Adrenal gland (tissue), 12 donors: ENCODE results near the gene RETREG1. TPM values are rescaled to one million over a fixed set of nuclear protein-coding genes. Genes with fewer than 3 reads are reported as not detected.

Experiments
- DNase-seq, 7 donors: peaks; one replicate each; pipeline ENCODE4 v3.0.0-alpha.2; 2019 to 2020
- H3K27ac ChIP-seq, 5 donors: fragments of 200-600 bp; sonication (generic) in 4 of 5; 1 replicate in 3 of 5; 2 replicates in 2 of 5; pipeline versions ENCODE4 v1.5.1 to v1.8.0; 2016 to 2020; ENCODE audit warnings: mild to moderate bottlenecking in 1 of 5
- H3K27me3 ChIP-seq: fragments of 200-600 bp; 2 replicates; pipeline ENCODE4 v1.8.0; 2021
- H3K36me3 ChIP-seq, 2 donors: fragments of 200-600 bp; replicated peaks in 1 of 2; 1 replicate in 1 of 2; 2 replicates in 1 of 2; pipeline versions ENCODE4 v1.5.1 to v1.8.0; 2018 to 2022
- H3K4me1 ChIP-seq, 2 donors: fragments of 200-600 bp; replicated peaks in 1 of 2; 1 replicate in 1 of 2; 2 replicates in 1 of 2; pipeline versions ENCODE4 v1.5.1 to v1.8.0; 2018 to 2021
- H3K4me3 ChIP-seq, 4 donors: fragments of 200-600 bp; sonication (generic) in 3 of 4; one replicate each; pipeline ENCODE4 v1.5.1; 2016 to 2018
- H3K9me3 ChIP-seq, 3 donors: fragments of 200-600 bp; sonication (generic) in 1 of 3; replicated peaks in 1 of 3; 1 replicate in 2 of 3; 2 replicates in 1 of 3; pipeline versions ENCODE4 v1.5.1 to v1.8.0; 2016 to 2021
- POLR2A ChIP-seq, 2 donors: fragments of 450-650 bp; IDR thresholded peaks; one replicate each; pipeline ENCODE4 v1.6.1; 2017; ENCODE audit warnings: antibody characterized with exemption in 2 of 2, mild to moderate bottlenecking in 2 of 2, moderate library complexity in 1 of 2
- WGBS, 4 donors: extraction: QIAGEN DNeasy Blood & Tissue Kit in 2 of 4; methylation state at CpG; one replicate each; pipeline versions ENCODE4 v1.1.5 to v1.1.7; 2013 to 2017; 5-methylcytosine and 5-hydroxymethylcytosine counted together
- intact Hi-C, 2 donors: fragments of 100-400 bp; cut with DNase I; formaldehyde crosslinking; loops; one replicate each; pipeline versions ENCODE4 v1.14.1 to v1.15.0; 2022 to 2023
- polyA plus RNA-seq, 3 donors: library from polyadenylated mRNA; stranded (reverse); fragments of 200-250 nt in 2 of 3; fragments of 350-450 nt in 1 of 3; fragmentation: Illumina TruSeq in 1 of 3; extraction: RNeasy Lipid Tissue Mini Kit (QIAGEN cat#74804) in 1 of 3; gene quantifications; one replicate each; pipeline ENCODE4 v1.2.3, GENCODE V29; 2013 to 2014
- total RNA-seq, 9 donors: library from RNA; depleted of rRNA in 4 of 9; stranded (reverse); fragments of >200 nt in 4 of 9; fragments of 120-200 nt in 1 of 9; fragmentation: NEBNext Ultra II Directional in 1 of 9; extraction: Animal tissue kit (Norgen Biotek cat#: 25700) in 1 of 9; gene quantifications; one replicate each; pipeline versions ENCODE4 v1.1.0 to v1.2.4, GENCODE V29; 2013 to 2023
- TF ChIP-seq, protein P1 (sequence below), 6 experiments: fragments of 450-650 bp in 4 of 6; fragments of 200-600 bp in 2 of 6; sonication (generic) in 1 of 6; IDR thresholded peaks; 1 replicate in 5 of 6; 2 replicates in 1 of 6; pipeline versions ENCODE4 v1.5.1 to v1.8.0; 2016 to 2021; ENCODE audit warnings: antibody characterized with exemption in 6 of 6, mild to moderate bottlenecking in 2 of 6, moderate library complexity in 1 of 6
- donor health status: healthy with polysubstance abuse.
- donor health status: Bipolar disorder and iron deficiency.
- donor health status: DM: yes; HTN: yes; CAD: no.
- donor health status: DM: no; HTN: no; CAD: no.
- donor health status: DM: no; HTN: no; CAD: no.
- donor health status: DM: yes; HTN: yes; CAD: no.

RETREG1 gene
- total and polyA plus RNA-seq, 12 donors = 0.06 to 5.9 (median 2.1) TPM

DNA sequence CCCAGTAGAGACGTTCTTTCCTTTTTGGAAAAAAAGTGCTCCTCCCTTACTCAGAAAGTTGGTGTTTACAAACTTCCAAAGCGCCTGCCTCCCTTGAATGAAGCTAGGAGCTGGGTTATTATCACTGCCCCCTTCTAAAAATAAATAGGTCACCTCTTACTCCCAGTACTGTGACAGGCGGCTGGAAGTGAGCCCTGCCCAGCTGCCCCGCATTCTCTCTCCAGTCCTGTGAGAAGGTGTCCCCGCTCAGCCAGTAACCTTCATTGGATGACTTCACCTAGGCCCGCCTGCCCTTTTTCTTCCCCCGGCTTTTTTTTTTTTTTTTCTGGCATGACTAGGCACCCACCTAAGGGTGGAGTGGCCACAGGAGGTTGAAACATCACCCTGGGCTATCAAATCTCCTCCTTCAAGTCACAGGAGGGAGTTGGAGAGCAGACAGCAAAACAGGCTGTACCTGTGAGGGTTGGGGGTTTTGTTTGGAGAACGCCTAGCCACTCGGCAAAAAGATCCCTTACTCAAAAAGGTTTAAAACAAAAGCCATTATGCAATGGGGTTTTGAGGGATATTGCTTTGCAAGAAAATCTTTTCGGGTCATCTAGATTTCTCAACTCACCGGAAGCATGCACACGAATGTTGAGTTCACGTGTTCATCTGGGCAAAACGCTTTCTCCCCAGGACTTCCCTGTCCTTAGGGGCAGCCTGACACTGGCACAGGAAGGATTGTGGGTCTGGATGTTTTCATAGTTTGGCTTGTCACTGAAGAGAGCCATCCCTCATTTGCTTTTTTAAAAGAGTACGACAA, 107.9 kb downstream of the RETREG1 start:
- H3K36me3 ChIP-seq = no peaks in the 10 kb centered on the region
- intact Hi-C loops = no loop called here
- no peaks in the 10 kb centered on the region for H3K4me1 ChIP-seq
- no peak overlapping the region for H3K27ac ChIP-seq
- no peak overlapping the region for H3K4me3 ChIP-seq
- peak in 4 of 7 donors; percentile 20 to 60 (median 51) for DNase-seq
- no peaks in the 10 kb centered on the region for H3K27me3 ChIP-seq
- no peaks in the 10 kb centered on the region for H3K9me3 ChIP-seq
- TF ChIP-seq POLR2A (IDR thresholded peaks at IDR 0.05) = no peak
- TF ChIP-seq, protein P1, sequence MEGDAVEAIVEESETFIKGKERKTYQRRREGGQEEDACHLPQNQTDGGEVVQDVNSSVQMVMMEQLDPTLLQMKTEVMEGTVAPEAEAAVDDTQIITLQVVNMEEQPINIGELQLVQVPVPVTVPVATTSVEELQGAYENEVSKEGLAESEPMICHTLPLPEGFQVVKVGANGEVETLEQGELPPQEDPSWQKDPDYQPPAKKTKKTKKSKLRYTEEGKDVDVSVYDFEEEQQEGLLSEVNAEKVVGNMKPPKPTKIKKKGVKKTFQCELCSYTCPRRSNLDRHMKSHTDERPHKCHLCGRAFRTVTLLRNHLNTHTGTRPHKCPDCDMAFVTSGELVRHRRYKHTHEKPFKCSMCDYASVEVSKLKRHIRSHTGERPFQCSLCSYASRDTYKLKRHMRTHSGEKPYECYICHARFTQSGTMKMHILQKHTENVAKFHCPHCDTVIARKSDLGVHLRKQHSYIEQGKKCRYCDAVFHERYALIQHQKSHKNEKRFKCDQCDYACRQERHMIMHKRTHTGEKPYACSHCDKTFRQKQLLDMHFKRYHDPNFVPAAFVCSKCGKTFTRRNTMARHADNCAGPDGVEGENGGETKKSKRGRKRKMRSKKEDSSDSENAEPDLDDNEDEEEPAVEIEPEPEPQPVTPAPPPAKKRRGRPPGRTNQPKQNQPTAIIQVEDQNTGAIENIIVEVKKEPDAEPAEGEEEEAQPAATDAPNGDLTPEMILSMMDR (IDR thresholded peaks at IDR 0.05) = no peak
- 54 to 70% (median 59%) methylated on average over 14 to 15 of the region's 15 CpGs for WGBS, 4 donors

DNA sequence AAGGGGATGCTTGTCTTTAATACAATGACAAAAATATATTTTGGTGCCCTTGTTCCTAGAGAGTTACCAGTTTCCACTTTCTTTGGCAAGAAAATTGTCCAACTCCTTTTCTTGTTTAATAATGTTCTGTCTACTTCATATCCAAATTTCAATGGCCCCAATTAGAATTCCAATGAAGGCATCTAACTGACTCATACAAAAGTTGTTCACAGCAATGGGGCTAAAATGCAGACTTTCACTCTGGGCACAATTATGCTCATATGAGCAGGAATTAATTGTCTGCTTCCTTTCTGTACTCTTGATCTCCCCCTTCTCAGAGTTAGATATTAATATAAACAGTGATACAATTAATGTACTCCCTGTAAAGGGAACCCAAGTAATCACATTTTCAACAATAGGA, 109.1 kb downstream of the RETREG1 start:
- Histone ChIP-seq H3K27ac (no peak overlapping the region), H3K27me3 (no peaks in the 10 kb centered on the region), H3K4me3 (no peak overlapping the region), H3K36me3 (no peaks in the 10 kb centered on the region), H3K9me3 (no peaks in the 10 kb centered on the region), H3K4me1 (no peaks in the 10 kb centered on the region)
- TF ChIP-seq POLR2A (IDR thresholded peaks at IDR 0.05) = no peak
- TF ChIP-seq, protein P1 (IDR thresholded peaks at IDR 0.05) = no peak
- intact Hi-C loops = no loop called here
- no peak for DNase-seq

DNA sequence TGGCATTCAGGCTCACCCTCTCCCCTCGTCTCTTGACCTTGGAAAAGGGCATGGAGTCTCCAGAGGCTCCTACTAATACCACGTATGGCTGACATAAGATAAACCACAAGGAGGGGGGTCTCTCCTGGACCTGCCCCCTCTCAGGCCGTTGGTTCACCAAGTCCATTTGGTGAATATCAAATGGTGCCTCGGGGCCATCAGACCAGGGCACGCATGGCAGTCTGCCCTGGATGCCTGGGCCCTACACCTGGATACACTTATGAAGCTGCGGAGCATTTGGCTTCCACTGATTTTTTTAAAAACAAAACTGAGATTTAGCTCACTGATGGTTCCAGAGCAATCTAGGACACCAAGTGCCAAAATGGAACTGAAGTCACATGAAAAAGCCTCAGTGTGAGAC, 110.9 kb downstream of the RETREG1 start:
- Histone ChIP-seq H3K27me3 (no peaks in the 10 kb centered on the region), H3K4me3 (no peak overlapping the region), H3K27ac (no peak overlapping the region), H3K9me3 (no peaks in the 10 kb centered on the region), H3K4me1 (no peaks in the 10 kb centered on the region), H3K36me3 (no peaks in the 10 kb centered on the region)
- TF ChIP-seq, protein P1 (IDR thresholded peaks at IDR 0.05) = no peak
- no peak for TF ChIP-seq POLR2A (IDR thresholded peaks at IDR 0.05)
- intact Hi-C loops = no loop called here
- 76 to 91% (median 87%) methylated on average over 4 to 6 of the region's 6 CpGs for WGBS, 4 donors
- DNase-seq = no peak

DNA sequence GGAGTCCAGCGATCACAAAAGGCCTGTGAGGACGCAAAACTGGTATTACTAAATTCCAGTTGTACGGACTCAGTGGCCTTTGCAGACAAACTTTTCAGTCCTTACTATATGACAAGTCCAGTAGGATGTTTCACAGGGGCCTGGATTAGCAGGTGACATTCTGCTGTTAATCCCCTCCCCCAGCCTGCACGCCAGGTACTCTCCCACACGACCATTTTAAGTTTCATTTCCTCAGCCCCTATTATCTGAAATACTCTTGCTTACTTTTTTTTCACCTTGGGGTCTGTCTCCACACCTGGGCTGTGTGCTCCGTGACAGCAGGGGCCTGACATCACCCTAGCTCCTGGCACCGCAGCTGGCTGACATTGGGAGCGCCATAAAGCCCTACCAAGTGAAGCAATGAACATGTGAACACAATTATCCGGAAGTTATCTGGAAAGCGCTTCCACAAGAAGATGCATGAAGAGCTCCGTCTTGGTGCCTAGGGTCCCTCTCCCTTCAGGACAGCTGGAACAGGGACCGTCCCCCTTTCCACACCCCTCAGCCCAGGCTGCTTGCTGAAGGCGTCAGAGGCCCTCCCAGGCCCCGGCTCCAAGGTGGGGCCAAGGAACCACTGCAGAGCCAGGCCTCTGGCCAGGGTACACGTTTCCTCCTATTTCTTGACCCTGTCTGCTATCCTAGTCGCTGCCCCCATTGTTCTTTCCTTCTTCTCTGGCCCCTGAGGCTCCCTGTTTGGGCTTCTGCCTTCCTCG, 111.5 kb downstream of the RETREG1 start:
- WGBS, 4 donors = 84 to 92% (median 86%) methylated on average over 17 of the region's 17 CpGs
- H3K27me3 ChIP-seq = no peaks in the 10 kb centered on the region
- TF ChIP-seq POLR2A (IDR thresholded peaks at IDR 0.05) = no peak
- TF ChIP-seq, protein P1 (IDR thresholded peaks at IDR 0.05) = no peak
- no peak overlapping the region for H3K27ac ChIP-seq
- H3K4me1 ChIP-seq = no peaks in the 10 kb centered on the region
- no peak overlapping the region for H3K4me3 ChIP-seq
- no peaks in the 10 kb centered on the region for H3K9me3 ChIP-seq
- H3K36me3 ChIP-seq = no peaks in the 10 kb centered on the region
- intact Hi-C loops = no loop called here
- no peak for DNase-seq
